H1 (cell line): ENCODE data around the gene C1GALT1. TPM values are rescaled to one million over a fixed set of nuclear protein-coding genes. Genes with fewer than 3 reads are reported as not detected.
A peak's percentile ranks its signal among the peaks of the same experiment; 100 is the strongest.

Experiments
- CTCF ChIA-PET: fragments of 300-600 bp; sonication (Branson Sonifier 250); formaldehyde crosslinking; loops from one replicate; lab custom pipeline; 2021; ENCODE audit not compliant: partially characterized antibody; lab: Charles Lee
- POLR2A ChIA-PET: fragments of 300-600 bp; sonication (Branson Sonifier 250); formaldehyde crosslinking; loops from one replicate; lab custom pipeline; 2021; ENCODE audit warnings: inconsistent platforms; ENCODE audit not compliant: partially characterized antibody; lab: Charles Lee
- DNase-seq, 2 experiments: peaks; one replicate each; pipeline versions ENCODE4 v3.0.0 to v3.0.0-alpha.2; 2010 to 2022; ENCODE audit warnings: low spot score in 2 of 2, low read depth in 1 of 2, mixed read lengths in 1 of 2
- FAIRE-seq: peaks from 2 replicates; lab custom pipeline; 2011; peaks lifted over from hg19 to GRCh38; lab: Jason Lieb, UNC
- H2AFZ ChIP-seq: 2 replicates; pipeline ENCODE4 v1.8.1; 2012; ENCODE audit warnings: low read length, inconsistent platforms
- H2AK5ac ChIP-seq: 2 replicates; pipeline ENCODE4 v1.6.1; 2013; ENCODE audit warnings: low read depth, low read length
- H2BK120ac ChIP-seq: replicated peaks from 2 replicates; pipeline ENCODE3; 2013; ENCODE audit warnings: low read depth, low read length, inconsistent platforms
- H2BK12ac ChIP-seq: 2 replicates; pipeline ENCODE4 v1.6.1; 2013; ENCODE audit warnings: low read depth, low read length
- H2BK15ac ChIP-seq: 2 replicates; pipeline ENCODE4 v1.6.1; 2013; ENCODE audit warnings: low read length
- H2BK20ac ChIP-seq: 2 replicates; pipeline ENCODE4 v1.6.1; 2013; ENCODE audit warnings: low read length
- H2BK5ac ChIP-seq: 2 replicates; pipeline ENCODE4 v1.6.1; 2013; ENCODE audit warnings: low read depth, low read length
- H3K14ac ChIP-seq: 2 replicates; pipeline ENCODE4 v1.6.1; 2013; ENCODE audit warnings: inconsistent platforms; ENCODE audit not compliant: insufficient read length
- H3K18ac ChIP-seq: 2 replicates; pipeline ENCODE4 v1.6.1; 2013; ENCODE audit warnings: low read length; ENCODE audit errors: extremely low read depth
- H3K23ac ChIP-seq: 2 replicates; pipeline ENCODE4 v1.6.1; 2013; ENCODE audit warnings: inconsistent platforms; ENCODE audit not compliant: insufficient read length
- H3K23me2 ChIP-seq: 2 replicates; pipeline ENCODE4 v1.6.1; 2013; ENCODE audit warnings: low read depth, low read length
- H3K27ac ChIP-seq: 2 replicates; pipeline ENCODE4 v1.6.1; 2011; ENCODE audit warnings: low read depth, low read length, inconsistent platforms
- H3K27me3 ChIP-seq, 4 experiments: replicated peaks in 1 of 4; 1 replicate in 1 of 4; 2 replicates in 3 of 4; pipeline versions ENCODE4 v1.6.1 to v1.8.1; 2011 to 2013; ENCODE audit warnings: low read length in 3 of 4, mild to moderate bottlenecking in 3 of 4, inconsistent platforms in 2 of 4, mixed read lengths in 2 of 4, moderate library complexity in 1 of 4; ENCODE audit not compliant: control insufficient read depth in 3 of 4, insufficient read depth in 3 of 4; ENCODE audit errors: extremely low read depth in 1 of 4
- H3K36me3 ChIP-seq, 4 experiments: 2 replicates each; pipeline versions ENCODE4 v1.6.1 to v1.8.1; 2011 to 2013; ENCODE audit warnings: mild to moderate bottlenecking in 4 of 4, low read length in 3 of 4, moderate library complexity in 2 of 4, control low read depth in 1 of 4, inconsistent platforms in 1 of 4; ENCODE audit not compliant: insufficient read depth in 4 of 4, control insufficient read depth in 2 of 4
- H3K4ac ChIP-seq: replicated peaks from 2 replicates; pipeline ENCODE3; 2013; ENCODE audit warnings: low read length, low read depth, mixed read lengths, inconsistent platforms; ENCODE audit not compliant: insufficient read length
- H3K4me1 ChIP-seq, 4 experiments: replicated peaks in 1 of 4; 1 replicate in 1 of 4; 2 replicates in 3 of 4; pipeline versions ENCODE4 v1.6.1 to v1.8.1; 2011 to 2013; ENCODE audit warnings: low read length in 3 of 4, inconsistent platforms in 2 of 4, mixed read lengths in 1 of 4; ENCODE audit not compliant: insufficient read depth in 4 of 4, control insufficient read depth in 3 of 4
- H3K4me2 ChIP-seq, 2 experiments: 2 replicates each; pipeline versions ENCODE4 v1.6.1 to v1.8.1; 2011 to 2013; ENCODE audit warnings: low read depth in 2 of 2, low read length in 2 of 2, control low read depth in 1 of 2, inconsistent platforms in 1 of 2, mild to moderate bottlenecking in 1 of 2; ENCODE audit not compliant: insufficient read depth in 1 of 2
- H3K4me3 ChIP-seq, 4 experiments: fragments of 200-600, 300-600 bp in 1 of 4; sonication (generic), shearing (Covaris generic), sonication (Bioruptor Twin) in 1 of 4; 2 replicates each; pipeline versions ENCODE4 v1.5.1 to v1.8.1; 2011 to 2016; ENCODE audit warnings: low read length in 4 of 4, low read depth in 3 of 4, control low read depth in 2 of 4, inconsistent platforms in 2 of 4, mild to moderate bottlenecking in 2 of 4, mixed read lengths in 1 of 4, moderate library complexity in 1 of 4; ENCODE audit not compliant: insufficient read depth in 2 of 4; ENCODE audit errors: extremely low read depth in 1 of 4
- H3K56ac ChIP-seq: replicated peaks from 2 replicates; pipeline ENCODE3; 2013; ENCODE audit warnings: low read depth, mild to moderate bottlenecking, mixed read lengths, low read length, inconsistent platforms; ENCODE audit not compliant: insufficient read length
- H3K79me1 ChIP-seq: 2 replicates; pipeline ENCODE4 v1.6.1; 2013; ENCODE audit warnings: low read depth, low read length, control low read depth
- H3K79me2 ChIP-seq, 2 experiments: 2 replicates each; pipeline versions ENCODE4 v1.6.1 to v1.8.1; 2012 to 2013; ENCODE audit warnings: low read length in 2 of 2, mild to moderate bottlenecking in 2 of 2, inconsistent platforms in 1 of 2; ENCODE audit not compliant: insufficient read depth in 2 of 2, control insufficient read depth in 1 of 2
- H3K9ac ChIP-seq, 4 experiments: replicated peaks in 1 of 4; 1 replicate in 1 of 4; 2 replicates in 3 of 4; pipeline versions ENCODE4 v1.6.1 to v1.8.1; 2011 to 2013; ENCODE audit warnings: low read depth in 3 of 4, low read length in 3 of 4, control low read depth in 2 of 4, mild to moderate bottlenecking in 2 of 4, moderate library complexity in 2 of 4, inconsistent platforms in 1 of 4; ENCODE audit errors: extremely low read depth in 1 of 4
- H3K9me3 ChIP-seq, 2 experiments: 2 replicates each; pipeline versions ENCODE4 v1.6.1 to v1.8.1; 2012 to 2013; ENCODE audit warnings: mild to moderate bottlenecking in 2 of 2, moderate library complexity in 2 of 2, control low read depth in 1 of 2, inconsistent platforms in 1 of 2, low read depth in 1 of 2, low read length in 1 of 2, mixed read lengths in 1 of 2; ENCODE audit not compliant: insufficient read depth in 2 of 2
- H4K20me1 ChIP-seq, 2 experiments: replicated peaks in 1 of 2; 2 replicates each; pipeline versions ENCODE3 to v1.8.1; 2011 to 2013; ENCODE audit warnings: inconsistent platforms in 2 of 2, low read length in 2 of 2, mild to moderate bottlenecking in 1 of 2; ENCODE audit not compliant: insufficient read depth in 2 of 2, control insufficient read depth in 1 of 2
- H4K5ac ChIP-seq: 2 replicates; pipeline ENCODE4 v1.6.1; 2013; ENCODE audit warnings: low read length, low read depth, mixed read lengths, inconsistent platforms; ENCODE audit not compliant: insufficient read length
- H4K8ac ChIP-seq: 2 replicates; pipeline ENCODE4 v1.8.0; 2013; ENCODE audit warnings: mild to moderate bottlenecking, moderate library complexity, low read length, inconsistent platforms; ENCODE audit not compliant: insufficient read depth; ENCODE audit errors: extremely low read depth
- H4K91ac ChIP-seq: replicated peaks from 2 replicates; pipeline ENCODE3; 2013; ENCODE audit warnings: low read length, mixed read lengths, inconsistent platforms; ENCODE audit not compliant: insufficient read length
- BCL11A ChIP-seq, 2 experiments: IDR thresholded peaks; one replicate each; pipeline ENCODE4 v1.6.1; 2011; ENCODE audit warnings: low read depth in 2 of 2, low read length in 2 of 2, mild to moderate bottlenecking in 2 of 2
- CBX5 ChIP-seq: fragments of 300-800, 300-1000 bp; sonication (generic); IDR thresholded peaks from 2 replicates; pipeline ENCODE4 v1.7.1; 2016; ENCODE audit warnings: antibody characterized with exemption, low read length, low read depth
- CHD2 ChIP-seq: IDR thresholded peaks from 2 replicates; pipeline ENCODE4 v1.6.1; 2012; ENCODE audit warnings: low read length, improper control_type of control experiment
- CREB1 ChIP-seq: IDR thresholded peaks from 2 replicates; pipeline ENCODE4 v1.6.1; 2012; ENCODE audit warnings: inconsistent platforms
- E2F6 ChIP-seq: IDR thresholded peaks from 2 replicates; pipeline ENCODE4 v1.6.1; 2012; ENCODE audit warnings: inconsistent platforms
- EGR1 ChIP-seq: IDR thresholded peaks from 2 replicates; pipeline ENCODE4 v1.6.1; 2011; ENCODE audit warnings: low read depth, low read length, borderline replicate concordance
- KDM5A ChIP-seq: fragments of 200-600 bp; IDR thresholded peaks from 2 replicates; pipeline ENCODE4 v1.7.1; 2012; ENCODE audit warnings: mild to moderate bottlenecking, low read length, inconsistent platforms, mixed read lengths
- RXRA ChIP-seq: IDR thresholded peaks from 2 replicates; pipeline ENCODE4 v1.6.1; 2011; ENCODE audit warnings: low read depth, mild to moderate bottlenecking, low read length, moderate library complexity; ENCODE audit not compliant: insufficient read depth
- TAF1 ChIP-seq: IDR thresholded peaks from 2 replicates; pipeline ENCODE4 v1.6.1; 2011; ENCODE audit warnings: mild to moderate bottlenecking, low read depth, low read length
- TEAD4 ChIP-seq: IDR thresholded peaks from 2 replicates; pipeline ENCODE4 v1.6.1; 2012; ENCODE audit warnings: low read depth, low read length, inconsistent platforms, mixed read lengths
- WGBS, 2 experiments: shearing (Covaris generic) in 1 of 2; methylation state at CpG; one replicate each; pipeline versions ENCODE4 v1.1.6 to v1.1.7; 2013 to 2015; ENCODE audit warnings: low lambda C conversion rate in 2 of 2, mixed read lengths in 2 of 2, inconsistent platforms in 1 of 2, low coverage in 1 of 2, missing lambda C conversion rate in 1 of 2; ENCODE audit not compliant: insufficient replicate concordance in 2 of 2, insufficient coverage in 1 of 2, insufficient read length in 1 of 2; ENCODE audit errors: extremely low coverage in 1 of 2, missing lambda C conversion rate in 1 of 2; 5-methylcytosine and 5-hydroxymethylcytosine counted together
- polyA plus RNA-seq, 7 experiments: library from polyadenylated mRNA; depleted of rRNA in 3 of 7; stranded (reverse) in 5 of 7; unstranded in 2 of 7; fragments of >200 nt in 5 of 7; fragments of 200-250 nt in 2 of 7; gene quantifications; 1 replicate in 5 of 7; 2 replicates in 1 of 7; 4 replicates in 1 of 7; pipeline versions ENCODE4 v1.2.1 to v1.2.3, GENCODE V29; 2011 to 2013; ENCODE audit warnings: missing spikeins in 2 of 7, mixed read lengths in 2 of 7
- total RNA-seq: library from RNA; stranded (reverse); fragmentation: NEBNext Ultra II Directional; extraction: Animal tissue kit (Norgen Biotek cat#: 25700); gene quantifications from 2 replicates; pipeline ENCODE4 v1.2.1, GENCODE V29; 2021

The C1GALT1 gene
- total and polyA plus RNA-seq, 2 of the 8 experiments (the other 6 are each of a cell fraction or from before 2014, with no cell fraction given) = 18.7 to 94.2 TPM

DNA sequence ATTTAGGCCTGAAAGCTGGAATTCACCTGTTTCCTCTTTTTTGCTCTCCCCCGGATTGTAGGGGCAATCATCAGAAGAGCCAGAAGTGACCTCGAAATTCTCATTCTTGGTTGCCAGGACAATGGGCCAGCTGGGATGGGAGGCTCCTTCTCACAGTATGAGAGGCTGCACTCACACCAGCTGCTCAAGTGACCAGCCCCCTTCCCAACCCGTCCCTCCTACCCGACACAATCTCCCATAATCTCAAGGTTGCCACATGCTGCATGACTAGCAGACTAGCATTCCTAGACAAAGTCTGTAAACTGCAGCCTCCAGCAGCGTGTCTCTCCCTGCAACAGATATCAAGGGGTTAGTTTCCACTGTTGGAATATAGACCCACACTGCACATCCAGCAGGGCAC is 110.3 kb downstream of the C1GALT1 start:
- Histone ChIP-seq H3K79me2 (no peaks in the 10 kb centered on the region), H2BK20ac (no peak overlapping the region), H3K79me1 (no peaks in the 10 kb centered on the region), H3K18ac (no peak overlapping the region), H4K91ac (no peak overlapping the region), H2BK15ac (no peak overlapping the region), H3K4me3 (no peak overlapping the region), H2BK12ac (no peak overlapping the region), H3K4me2 (no peak overlapping the region), H2BK5ac (no peak overlapping the region), H3K23ac (no peak overlapping the region), H2AFZ (peak overlapping the region; percentile 35; the same call in 1 of the 2 replicates), H3K23me2 (no peaks in the 10 kb centered on the region), H3K27ac (no peak overlapping the region), H3K4me1 (no peaks in the 10 kb centered on the region), H3K9ac (no peak overlapping the region), H2AK5ac (no peak overlapping the region), H4K8ac (no peak overlapping the region), H4K20me1 (no peaks in the 10 kb centered on the region), H3K14ac (no peak overlapping the region), H3K36me3 (no peaks in the 10 kb centered on the region), H3K56ac (no peak overlapping the region), H3K4ac (no peak overlapping the region), H3K9me3 (no peaks in the 10 kb centered on the region), H3K27me3 (no peaks in the 10 kb centered on the region), H4K5ac (no peak overlapping the region), H2BK120ac (peak overlapping the region; percentile 39)
- POLR2A ChIA-PET = no interaction called here
- CTCF ChIA-PET = no interaction called here
- DNase-seq (no peak), FAIRE-seq (no peak)
- WGBS, 2 experiments = 86% methylated on average over 5 of the region's 5 CpGs; no CpG with 5 or more reads in 1 of the 2 experiments
- TF ChIP-seq BCL11A (IDR thresholded peaks at IDR 0.05; ENCODE audit: low read depth in 2 of 2, low read length in 2 of 2) (no peak), TAF1 (no peak), CREB1 (no peak), CBX5 (no peak), E2F6 (no peak), EGR1 (no peak), CHD2 (no peak), RXRA (no peak), KDM5A (no peak), TEAD4 (no peak)
